ENCODE results near the gene QPCT.

Gene QPCT

GRCh38 chr2:37315364-37315763, 29.1 kb upstream of the QPCT start:
- Histone ChIP-seq H3K4me3 (ENCODE audit: low read length) (no peak overlapping the region), H3K4me2 (ENCODE audit: low read length) (no peak overlapping the region), H3K4me1 (ENCODE audit: control insufficient read depth, low read length) (peaks cover 65% of the 10 kb centered on the region), H4K20me1 (ENCODE audit: control insufficient read depth, insufficient read depth, low read depth, low read length) (peaks cover 19% of the 10 kb centered on the region; the same call in 1 of the 2 replicates), H3K79me2 (ENCODE audit: control insufficient read depth, low read length) (peaks cover 98% of the 10 kb centered on the region), H3K36me3 (ENCODE audit: control insufficient read depth, low read length) (peaks cover 66% of the 10 kb centered on the region), H3K9me2 (replicated peaks; ENCODE audit: control insufficient read depth, low read length) (no peaks in the 10 kb centered on the region), H3F3A (ENCODE audit: control insufficient read depth, insufficient read depth) (peaks cover 7% of the 10 kb centered on the region; the same call in 1 of the 2 replicates), H3K27me3 (ENCODE audit: control insufficient read depth, low read length) (no peaks in the 10 kb centered on the region), H3K9me3 (ENCODE audit: control insufficient read depth, insufficient read depth, low read length) (no peaks in the 10 kb centered on the region), H3K27ac (ENCODE audit: low read depth, low read length) (no peak overlapping the region)
- TF ChIP-seq CTCF (IDR thresholded peaks at IDR 0.05; ENCODE audit: low read depth, low read length, poor library complexity, severe bottlenecking) (no peak), EZH2phosphoT487 (IDR thresholded peaks at IDR 0.05; ENCODE audit: borderline replicate concordance, low read length) (no peak)

GRCh38 chr2:37316181-37316580, 28.2 kb upstream of the QPCT start:
- Histone ChIP-seq H3K9me2 (replicated peaks; ENCODE audit: control insufficient read depth, low read length) (no peaks in the 10 kb centered on the region), H3F3A (ENCODE audit: control insufficient read depth, insufficient read depth) (peaks cover 7% of the 10 kb centered on the region; the same call in 1 of the 2 replicates), H3K9me3 (ENCODE audit: control insufficient read depth, insufficient read depth, low read length) (no peaks in the 10 kb centered on the region), H3K79me2 (ENCODE audit: control insufficient read depth, low read length) (peaks cover 98% of the 10 kb centered on the region), H3K27me3 (ENCODE audit: control insufficient read depth, low read length) (no peaks in the 10 kb centered on the region), H4K20me1 (ENCODE audit: control insufficient read depth, insufficient read depth, low read depth, low read length) (peaks cover 15% of the 10 kb centered on the region), H3K4me2 (ENCODE audit: low read length) (no peak overlapping the region), H3K4me1 (ENCODE audit: control insufficient read depth, low read length) (peaks cover 74% of the 10 kb centered on the region), H3K36me3 (ENCODE audit: control insufficient read depth, low read length) (peaks cover 63% of the 10 kb centered on the region), H3K4me3 (ENCODE audit: low read length) (no peak overlapping the region), H3K27ac (ENCODE audit: low read depth, low read length) (no peak overlapping the region)
- no peak for TF ChIP-seq EZH2phosphoT487 (IDR thresholded peaks at IDR 0.05; ENCODE audit: borderline replicate concordance, low read length)
- no peak for TF ChIP-seq CTCF (IDR thresholded peaks at IDR 0.05; ENCODE audit: low read depth, low read length, poor library complexity, severe bottlenecking)

GRCh38 chr2:37317746-37318145, 26.7 kb upstream of the QPCT start:
- Histone ChIP-seq H3K9me3 (ENCODE audit: control insufficient read depth, insufficient read depth, low read length) (no peaks in the 10 kb centered on the region), H3F3A (ENCODE audit: control insufficient read depth, insufficient read depth) (peaks cover 7% of the 10 kb centered on the region; the same call in 1 of the 2 replicates), H4K20me1 (ENCODE audit: control insufficient read depth, insufficient read depth, low read depth, low read length) (peaks cover 22% of the 10 kb centered on the region), H3K4me2 (ENCODE audit: low read length) (no peak overlapping the region), H3K9me2 (replicated peaks; ENCODE audit: control insufficient read depth, low read length) (no peaks in the 10 kb centered on the region), H3K36me3 (ENCODE audit: control insufficient read depth, low read length) (peaks cover 60% of the 10 kb centered on the region), H3K4me1 (ENCODE audit: control insufficient read depth, low read length) (peaks cover 80% of the 10 kb centered on the region), H3K27ac (ENCODE audit: low read depth, low read length) (no peak overlapping the region), H3K79me2 (ENCODE audit: control insufficient read depth, low read length) (peaks cover 98% of the 10 kb centered on the region), H3K27me3 (ENCODE audit: control insufficient read depth, low read length) (no peaks in the 10 kb centered on the region), H3K4me3 (ENCODE audit: low read length) (no peak overlapping the region)
- TF ChIP-seq EZH2phosphoT487 (IDR thresholded peaks at IDR 0.05; ENCODE audit: borderline replicate concordance, low read length) (no peak), CTCF (IDR thresholded peaks at IDR 0.05; ENCODE audit: low read depth, low read length, poor library complexity, severe bottlenecking) (no peak)
